HepG2 (cell line): ENCODE data around the gene CISD1. TPM values are rescaled to one million over a fixed set of nuclear protein-coding genes. Genes with fewer than 3 reads are reported as not detected.
A peak's percentile ranks its signal among the peaks of the same experiment; 100 is the strongest.

ENCODE experiments used
- BHLHE40 ChIP-seq: IDR thresholded peaks from 2 replicates; pipeline ENCODE4 v1.6.1; 2011; ENCODE audit warnings: low read length, improper control_type of control experiment
- CEBPG ChIP-seq: IDR thresholded peaks from 2 replicates; pipeline ENCODE4 v1.6.1; 2016
- FOXA3 ChIP-seq: IDR thresholded peaks from 2 replicates; pipeline ENCODE4 v1.6.1; 2016; ENCODE audit warnings: missing genetic modification reagents, missing compliant biosample characterization
- HDAC6 ChIP-seq: fragments of 200-600 bp; sonication (generic); IDR thresholded peaks from 2 replicates; pipeline ENCODE4 v1.7.0; 2017; ENCODE audit warnings: mild to moderate bottlenecking, antibody characterized with exemption, low read length, low read depth
- HOXA5 ChIP-seq: sonication (generic); formaldehyde crosslinking; IDR thresholded peaks from 2 replicates; pipeline ENCODE4 v1.4.0; 2020; ENCODE audit warnings: missing genetic modification reagents
- KDM1A ChIP-seq: IDR thresholded peaks from 2 replicates; pipeline ENCODE4 v1.6.1; 2016; ENCODE audit warnings: missing compliant biosample characterization
- KDM5B ChIP-seq: sonication (generic); formaldehyde crosslinking; IDR thresholded peaks from 2 replicates; pipeline ENCODE4 v1.4.0; 2020; ENCODE audit warnings: missing genetic modification reagents, mild to moderate bottlenecking, borderline replicate concordance
- MIER2 ChIP-seq: IDR thresholded peaks from 2 replicates; pipeline ENCODE4 v1.6.1; 2016; ENCODE audit warnings: missing biosample characterization, missing genetic modification reagents
- MXD4 ChIP-seq: IDR thresholded peaks from 2 replicates; pipeline ENCODE4 v1.6.1; 2016; ENCODE audit warnings: mild to moderate bottlenecking, missing biosample characterization, missing genetic modification reagents
- RNF2 ChIP-seq: fragments of 450-650 bp; conservative IDR thresholded peaks from 2 replicates; pipeline ENCODE4 v1.6.1; 2016; ENCODE audit warnings: low read depth
- SP5 ChIP-seq: IDR thresholded peaks from 2 replicates; pipeline ENCODE4 v1.6.1; 2016; ENCODE audit warnings: low read depth, borderline replicate concordance
- ZFP41 ChIP-seq: sonication (generic); formaldehyde crosslinking; IDR thresholded peaks from 2 replicates; pipeline ENCODE4 v1.4.0; 2020; ENCODE audit warnings: mild to moderate bottlenecking, missing genetic modification reagents, borderline replicate concordance
- ZNF777 ChIP-seq: sonication (generic); formaldehyde crosslinking; IDR thresholded peaks from 2 replicates; pipeline ENCODE4 v1.4.0; 2020; ENCODE audit warnings: missing genetic modification reagents
- polyA plus RNA-seq, 8 experiments: library from polyadenylated mRNA; depleted of rRNA in 3 of 8; stranded (reverse) in 7 of 8; unstranded in 1 of 8; fragments of >200 nt; fragmentation: Illumina TruSeq in 4 of 8; extraction: Trizol in 4 of 8; gene quantifications; 2 replicates each; pipeline versions ENCODE4 v1.2.1 to v1.2.3, GENCODE V29; 2011 to 2016; ENCODE audit warnings: low read depth in 4 of 8, missing spikeins in 1 of 8, mixed read lengths in 1 of 8; ENCODE audit not compliant: insufficient read depth in 1 of 8
- total RNA-seq, 5 experiments: library from RNA; depleted of rRNA; stranded (reverse); fragments of >200 nt; fragmentation: Illumina TruSeq; extraction: Trizol; gene quantifications; 2 replicates each; pipeline ENCODE4 v1.2.3, GENCODE V29; 2016; ENCODE audit warnings: low read depth in 1 of 5
- TF ChIP-seq, protein P1 (sequence below): sonication (generic); formaldehyde crosslinking; IDR thresholded peaks from 2 replicates; pipeline ENCODE4 v1.5.0; 2020; ENCODE audit warnings: missing genetic modification reagents
- TF ChIP-seq, protein P2 (sequence below), 2 experiments: sonication (generic) in 1 of 2; formaldehyde crosslinking in 1 of 2; IDR thresholded peaks; 2 replicates each; pipeline versions ENCODE4 v1.4.0 to v1.6.1; 2016 to 2020; ENCODE audit warnings: borderline replicate concordance in 1 of 2, low read depth in 1 of 2, mild to moderate bottlenecking in 1 of 2, missing genetic modification reagents in 1 of 2
- TF ChIP-seq, protein P3 (sequence below): sonication (generic); formaldehyde crosslinking; IDR thresholded peaks from 2 replicates; pipeline ENCODE4 v1.4.0; 2020; ENCODE audit warnings: missing genetic modification reagents
- TF ChIP-seq, protein P4 (sequence below): sonication (generic); formaldehyde crosslinking; IDR thresholded peaks from 2 replicates; pipeline ENCODE4 v1.9.0; 2022; ENCODE audit warnings: missing genetic modification reagents, mild to moderate bottlenecking, borderline replicate concordance
- TF ChIP-seq, protein P5 (sequence below): IDR thresholded peaks from 2 replicates; pipeline ENCODE4 v1.6.1; 2016; ENCODE audit warnings: missing biosample characterization, missing genetic modification reagents, low read depth

CISD1 gene
- total and polyA plus RNA-seq, 2 of the 13 experiments (the other 11 are each of a cell fraction or from before 2014, with no cell fraction given) = 63.4 to 78.9 TPM

DNA sequence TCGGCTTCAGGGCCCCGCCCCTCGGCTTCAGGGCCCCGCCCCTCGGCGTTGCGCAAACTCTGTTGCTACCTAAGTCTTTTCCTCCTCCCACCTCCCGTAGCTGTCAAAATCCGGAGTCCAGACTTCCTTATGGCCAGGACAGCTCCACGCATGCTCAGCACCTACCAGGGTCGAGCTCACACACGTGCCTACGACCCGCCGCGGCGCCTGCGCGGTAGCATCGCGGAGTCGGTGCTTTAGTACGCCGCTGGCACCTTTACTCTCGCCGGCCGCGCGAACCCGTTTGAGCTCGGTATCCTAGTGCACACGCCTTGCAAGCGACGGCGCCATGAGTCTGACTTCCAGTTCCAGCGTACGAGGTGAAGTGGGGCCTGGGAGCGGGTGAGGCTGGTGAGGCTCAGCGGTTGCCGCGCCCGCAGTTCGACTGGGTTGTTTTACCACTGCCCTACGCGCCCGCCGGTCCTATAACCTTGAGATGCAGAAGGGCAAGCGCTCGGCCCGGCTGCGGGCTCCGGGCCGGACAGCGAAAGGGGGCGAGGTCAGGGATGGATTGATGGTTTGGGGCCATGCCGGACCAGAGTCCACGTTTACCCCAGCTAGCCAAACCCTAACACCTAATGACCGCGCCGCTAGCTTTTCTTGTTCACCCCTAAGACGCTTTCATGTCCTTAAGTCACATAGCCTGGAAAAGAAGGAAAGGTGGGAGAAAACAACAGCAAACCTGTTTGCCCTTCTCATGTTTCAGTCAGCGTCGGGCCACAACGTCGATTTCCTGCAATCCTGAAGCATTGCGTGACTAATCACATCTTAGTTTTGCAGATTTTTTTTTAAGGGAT, at the start of gene CISD1 (continued):
- TF ChIP-seq BHLHE40 = peak; percentile 98
- TF ChIP-seq, protein P1, sequence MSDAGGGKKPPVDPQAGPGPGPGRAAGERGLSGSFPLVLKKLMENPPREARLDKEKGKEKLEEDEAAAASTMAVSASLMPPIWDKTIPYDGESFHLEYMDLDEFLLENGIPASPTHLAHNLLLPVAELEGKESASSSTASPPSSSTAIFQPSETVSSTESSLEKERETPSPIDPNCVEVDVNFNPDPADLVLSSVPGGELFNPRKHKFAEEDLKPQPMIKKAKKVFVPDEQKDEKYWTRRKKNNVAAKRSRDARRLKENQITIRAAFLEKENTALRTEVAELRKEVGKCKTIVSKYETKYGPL (CRISPR knock-in tag) = peak; percentile 86; the same call in 1 of the 2 replicates
- peak; percentile 99 for TF ChIP-seq RNF2
- TF ChIP-seq, protein P2, sequence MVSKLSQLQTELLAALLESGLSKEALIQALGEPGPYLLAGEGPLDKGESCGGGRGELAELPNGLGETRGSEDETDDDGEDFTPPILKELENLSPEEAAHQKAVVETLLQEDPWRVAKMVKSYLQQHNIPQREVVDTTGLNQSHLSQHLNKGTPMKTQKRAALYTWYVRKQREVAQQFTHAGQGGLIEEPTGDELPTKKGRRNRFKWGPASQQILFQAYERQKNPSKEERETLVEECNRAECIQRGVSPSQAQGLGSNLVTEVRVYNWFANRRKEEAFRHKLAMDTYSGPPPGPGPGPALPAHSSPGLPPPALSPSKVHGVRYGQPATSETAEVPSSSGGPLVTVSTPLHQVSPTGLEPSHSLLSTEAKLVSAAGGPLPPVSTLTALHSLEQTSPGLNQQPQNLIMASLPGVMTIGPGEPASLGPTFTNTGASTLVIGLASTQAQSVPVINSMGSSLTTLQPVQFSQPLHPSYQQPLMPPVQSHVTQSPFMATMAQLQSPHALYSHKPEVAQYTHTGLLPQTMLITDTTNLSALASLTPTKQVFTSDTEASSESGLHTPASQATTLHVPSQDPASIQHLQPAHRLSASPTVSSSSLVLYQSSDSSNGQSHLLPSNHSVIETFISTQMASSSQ (IDR thresholded peaks at IDR 0.05; ENCODE audit: low read depth) = no peak
- TF ChIP-seq, protein P2 (CRISPR knock-in tag; IDR thresholded peaks at IDR 0.05; ENCODE audit: borderline replicate concordance) = peak; percentile 36; the same call in 1 of the 2 replicates
- TF ChIP-seq KDM5B = peak; percentile 99
- TF ChIP-seq ZFP41 (CRISPR knock-in tag) = peak; percentile 96
- peak; percentile 55; the same call in 1 of the 2 replicates for TF ChIP-seq SP5 (CRISPR knock-in tag)
- TF ChIP-seq MIER2 (CRISPR knock-in tag) = peak; percentile 71; the same call in 1 of the 2 replicates
- TF ChIP-seq KDM1A (CRISPR knock-in tag) = no peak
- TF ChIP-seq ZNF777 = peak; percentile 84
- TF ChIP-seq HDAC6 = no peak
- TF ChIP-seq, protein P3, sequence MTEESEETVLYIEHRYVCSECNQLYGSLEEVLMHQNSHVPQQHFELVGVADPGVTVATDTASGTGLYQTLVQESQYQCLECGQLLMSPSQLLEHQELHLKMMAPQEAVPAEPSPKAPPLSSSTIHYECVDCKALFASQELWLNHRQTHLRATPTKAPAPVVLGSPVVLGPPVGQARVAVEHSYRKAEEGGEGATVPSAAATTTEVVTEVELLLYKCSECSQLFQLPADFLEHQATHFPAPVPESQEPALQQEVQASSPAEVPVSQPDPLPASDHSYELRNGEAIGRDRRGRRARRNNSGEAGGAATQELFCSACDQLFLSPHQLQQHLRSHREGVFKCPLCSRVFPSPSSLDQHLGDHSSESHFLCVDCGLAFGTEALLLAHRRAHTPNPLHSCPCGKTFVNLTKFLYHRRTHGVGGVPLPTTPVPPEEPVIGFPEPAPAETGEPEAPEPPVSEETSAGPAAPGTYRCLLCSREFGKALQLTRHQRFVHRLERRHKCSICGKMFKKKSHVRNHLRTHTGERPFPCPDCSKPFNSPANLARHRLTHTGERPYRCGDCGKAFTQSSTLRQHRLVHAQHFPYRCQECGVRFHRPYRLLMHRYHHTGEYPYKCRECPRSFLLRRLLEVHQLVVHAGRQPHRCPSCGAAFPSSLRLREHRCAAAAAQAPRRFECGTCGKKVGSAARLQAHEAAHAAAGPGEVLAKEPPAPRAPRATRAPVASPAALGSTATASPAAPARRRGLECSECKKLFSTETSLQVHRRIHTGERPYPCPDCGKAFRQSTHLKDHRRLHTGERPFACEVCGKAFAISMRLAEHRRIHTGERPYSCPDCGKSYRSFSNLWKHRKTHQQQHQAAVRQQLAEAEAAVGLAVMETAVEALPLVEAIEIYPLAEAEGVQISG (CRISPR knock-in tag) = peak; percentile 92
- TF ChIP-seq MXD4 (CRISPR knock-in tag) = peak; percentile 78; the same call in 1 of the 2 replicates
- TF ChIP-seq, protein P4, sequence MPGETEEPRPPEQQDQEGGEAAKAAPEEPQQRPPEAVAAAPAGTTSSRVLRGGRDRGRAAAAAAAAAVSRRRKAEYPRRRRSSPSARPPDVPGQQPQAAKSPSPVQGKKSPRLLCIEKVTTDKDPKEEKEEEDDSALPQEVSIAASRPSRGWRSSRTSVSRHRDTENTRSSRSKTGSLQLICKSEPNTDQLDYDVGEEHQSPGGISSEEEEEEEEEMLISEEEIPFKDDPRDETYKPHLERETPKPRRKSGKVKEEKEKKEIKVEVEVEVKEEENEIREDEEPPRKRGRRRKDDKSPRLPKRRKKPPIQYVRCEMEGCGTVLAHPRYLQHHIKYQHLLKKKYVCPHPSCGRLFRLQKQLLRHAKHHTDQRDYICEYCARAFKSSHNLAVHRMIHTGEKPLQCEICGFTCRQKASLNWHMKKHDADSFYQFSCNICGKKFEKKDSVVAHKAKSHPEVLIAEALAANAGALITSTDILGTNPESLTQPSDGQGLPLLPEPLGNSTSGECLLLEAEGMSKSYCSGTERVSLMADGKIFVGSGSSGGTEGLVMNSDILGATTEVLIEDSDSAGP = peak; percentile 95
- peak; percentile 97 for TF ChIP-seq CEBPG (CRISPR knock-in tag)
- peak; percentile 62; the same call in 1 of the 2 replicates for TF ChIP-seq FOXA3 (CRISPR knock-in tag)
- TF ChIP-seq, protein P5, sequence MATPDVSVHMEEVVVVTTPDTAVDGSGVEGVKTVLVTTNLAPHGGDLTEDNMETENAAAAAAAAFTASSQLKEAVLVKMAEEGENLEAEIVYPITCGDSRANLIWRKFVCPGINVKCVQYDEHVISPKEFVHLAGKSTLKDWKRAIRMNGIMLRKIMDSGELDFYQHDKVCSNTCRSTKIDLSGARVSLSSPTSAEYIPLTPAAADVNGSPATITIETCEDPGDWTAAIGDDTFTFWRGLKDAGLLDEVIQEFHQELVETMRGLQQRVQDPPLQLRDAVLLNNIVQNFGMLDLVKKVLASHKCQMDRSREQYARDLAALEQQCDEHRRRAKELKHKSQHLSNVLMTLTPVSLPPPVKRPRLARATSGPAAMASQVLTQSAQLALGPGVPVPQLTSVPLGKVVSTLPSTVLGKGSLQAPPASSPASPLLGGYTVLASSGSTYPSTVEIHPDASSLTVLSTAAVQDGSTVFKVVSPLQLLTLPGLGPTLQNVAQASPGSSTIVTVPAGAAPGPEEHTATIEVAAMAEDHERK (CRISPR knock-in tag) = no peak; the same call in 1 of the 2 replicates
- TF ChIP-seq HOXA5 (CRISPR knock-in tag) = peak; percentile 98
